Stimulated activated CD8-positive, alpha-beta memory T cell treated with anti-CD3 and anti-CD28 coated beads, Interleukin-12 subunit alpha, Interleukin-12 subunit beta, amount 100 ng/mL, for 1 hour (primary cell): ENCODE data around the gene STX18.
"Not testable (repeated sequence)": the region's sequence is repeated elsewhere in the genome, so short reads cannot be mapped to it uniquely, and the experiment has no call there.

Experiments used
- DNase-seq: peaks from one replicate; pipeline ENCODE4 v3.0.0-alpha.2; 2020; ENCODE audit warnings: low read depth

The STX18 gene

GRCh38 chr4:4507923-4508322, 33.9 kb downstream of the STX18 start:
- no peak for DNase-seq

DNA sequence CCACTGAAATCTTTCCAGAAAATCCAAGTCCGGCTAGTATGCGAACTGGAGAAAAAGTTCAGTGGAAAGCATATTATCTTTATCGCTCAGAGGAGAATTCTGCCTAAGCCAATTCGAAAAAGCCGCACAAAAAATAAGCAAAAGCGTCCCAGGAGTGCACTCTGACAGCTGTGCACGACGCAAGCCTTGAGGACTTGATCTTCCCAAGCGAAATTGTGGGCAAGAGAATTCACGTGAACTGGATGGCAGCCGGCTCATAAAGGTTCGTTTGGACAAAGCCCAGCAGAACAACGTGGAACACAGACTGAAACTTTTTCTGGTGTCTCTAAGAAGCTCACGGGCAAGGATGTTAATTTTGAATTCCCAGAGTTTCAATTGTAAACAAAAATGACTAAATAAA, 34.4 kb downstream of the STX18 start:
- no peak for DNase-seq

DNA sequence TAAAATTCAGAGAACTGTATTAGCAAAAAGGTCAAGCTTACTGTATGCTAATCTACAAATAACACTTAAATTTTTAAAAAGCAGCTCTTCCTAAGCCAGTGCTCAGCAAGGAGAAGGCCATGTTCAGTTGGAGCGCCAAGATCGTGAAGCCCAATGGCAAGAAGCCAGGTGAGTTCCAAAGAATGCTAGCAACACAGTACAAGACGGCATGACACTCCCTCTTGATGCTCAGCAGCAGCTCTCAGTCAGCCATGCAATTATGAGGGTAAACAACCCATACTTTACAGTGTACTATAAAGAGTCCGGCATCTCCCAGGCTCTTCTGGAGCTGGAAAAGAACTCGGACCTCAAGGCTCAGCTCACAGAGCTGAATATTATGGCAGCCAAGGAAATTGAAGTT, 34.9 kb downstream of the STX18 start:
- no peak for DNase-seq

DNA sequence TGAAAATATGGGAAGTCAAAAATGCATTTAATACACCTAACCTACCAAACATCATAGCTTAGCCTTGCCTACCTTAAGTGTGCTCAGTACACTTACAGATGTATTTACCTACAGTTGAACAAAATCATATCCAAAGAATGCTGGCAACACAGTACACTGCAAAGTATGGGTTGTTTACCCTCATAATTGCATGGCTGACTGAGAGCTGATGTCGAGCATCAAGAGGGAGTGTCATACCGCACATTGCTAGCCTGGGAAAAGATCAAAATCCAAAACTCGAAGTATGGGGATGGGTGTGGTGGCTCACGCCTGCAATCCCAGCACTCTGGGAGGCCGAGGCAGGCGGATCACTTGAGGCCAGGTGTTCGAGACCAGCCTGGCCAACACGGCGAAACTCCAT, 36.6 kb downstream of the STX18 start:
- not testable (repeated sequence) for DNase-seq

DNA sequence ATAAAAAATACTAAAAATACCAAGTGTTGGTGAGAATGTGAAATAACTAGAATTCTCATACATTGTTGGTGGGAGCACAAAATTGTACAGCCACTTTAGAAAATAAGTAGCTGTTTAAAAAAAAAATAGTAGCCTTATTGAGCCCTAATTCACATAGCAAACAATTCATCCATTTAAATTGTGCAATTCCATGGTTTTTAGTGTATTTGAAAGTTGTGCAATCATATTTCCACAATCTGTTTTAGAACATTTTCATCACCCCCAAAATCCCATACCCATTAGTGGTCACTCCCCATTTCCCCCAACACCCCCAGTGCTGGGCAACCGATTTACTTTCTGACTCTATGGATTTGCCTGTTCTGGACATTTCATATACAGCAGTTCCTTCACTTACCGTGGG, 37.1 kb downstream of the STX18 start:
- no peak for DNase-seq

DNA sequence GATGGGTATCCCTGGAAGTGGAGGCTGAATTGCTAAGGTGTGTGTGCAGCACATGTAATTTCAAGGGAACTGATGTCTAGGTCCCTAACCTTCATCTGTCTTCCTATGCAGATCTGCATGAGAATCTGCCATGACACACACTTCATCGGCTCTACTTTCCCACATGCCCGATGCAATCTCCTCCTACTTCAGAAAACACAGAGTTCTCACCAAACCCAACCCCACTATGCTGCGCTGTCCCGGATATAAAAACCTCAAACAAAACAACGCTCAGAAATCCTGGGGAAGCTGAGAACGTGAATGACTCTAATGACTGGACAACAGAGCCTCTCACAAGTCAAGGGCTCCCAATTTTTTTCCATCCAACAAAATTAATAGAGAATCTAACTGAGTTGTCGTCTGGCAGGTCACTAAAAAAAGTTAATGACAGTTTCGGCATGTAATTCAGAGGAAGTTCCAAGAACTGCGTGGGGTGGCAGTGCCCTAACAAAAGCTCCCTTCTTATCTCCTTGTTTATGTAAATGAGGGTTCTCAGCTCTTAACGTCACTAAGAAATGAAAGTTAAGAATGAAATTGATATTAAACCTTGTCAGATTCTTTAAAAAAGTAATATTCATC, 39.0 kb downstream of the STX18 start:
- DNase-seq = no peak

GRCh38 chr4:4501679-4502078, 40.2 kb downstream of the STX18 start:
- no peak for DNase-seq

- DNase-seq = no peak
Measured at GRCh38 chr4:4499438-4500123, 42.3 kb downstream of the STX18 start.

DNA sequence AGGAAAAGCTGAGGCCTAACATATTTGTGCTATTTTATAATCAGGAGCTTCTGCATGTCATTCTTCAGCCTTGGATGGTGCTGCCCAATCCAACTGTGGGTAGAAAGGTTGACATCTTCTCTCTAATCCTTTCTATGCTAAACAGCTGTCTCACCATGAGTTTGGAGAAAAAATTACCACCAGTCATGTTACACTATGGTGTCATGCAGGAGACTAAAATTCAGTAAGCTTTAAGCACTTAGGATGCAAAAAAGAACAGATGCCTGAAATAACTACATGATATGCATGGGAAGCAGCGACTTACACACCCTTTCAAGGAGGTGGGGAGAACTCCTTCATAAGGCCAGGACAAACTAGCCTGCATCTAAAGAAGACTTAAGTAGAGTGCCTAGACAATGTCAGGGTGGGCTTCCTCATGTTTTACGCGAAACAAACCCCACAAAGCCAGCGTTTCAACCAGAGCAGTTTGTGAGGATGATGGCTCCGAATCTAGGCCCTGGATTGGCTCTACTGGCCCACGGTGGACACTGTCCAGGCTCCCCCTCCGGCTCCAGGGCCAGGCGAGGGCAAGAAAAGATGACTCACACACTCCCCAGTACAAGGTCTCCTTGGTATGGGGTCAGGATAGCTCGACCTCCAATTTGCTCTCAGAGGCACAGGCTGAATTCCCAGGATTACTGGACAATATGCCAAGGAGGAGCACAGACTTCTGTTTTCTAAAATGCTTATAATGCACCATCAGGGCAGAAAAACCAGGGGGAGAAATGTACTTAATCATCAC, 45.1 kb downstream of the STX18 start:
- no peak for DNase-seq

GRCh38 chr4:4494882-4495281, 47.0 kb downstream of the STX18 start:
- no peak for DNase-seq

DNA sequence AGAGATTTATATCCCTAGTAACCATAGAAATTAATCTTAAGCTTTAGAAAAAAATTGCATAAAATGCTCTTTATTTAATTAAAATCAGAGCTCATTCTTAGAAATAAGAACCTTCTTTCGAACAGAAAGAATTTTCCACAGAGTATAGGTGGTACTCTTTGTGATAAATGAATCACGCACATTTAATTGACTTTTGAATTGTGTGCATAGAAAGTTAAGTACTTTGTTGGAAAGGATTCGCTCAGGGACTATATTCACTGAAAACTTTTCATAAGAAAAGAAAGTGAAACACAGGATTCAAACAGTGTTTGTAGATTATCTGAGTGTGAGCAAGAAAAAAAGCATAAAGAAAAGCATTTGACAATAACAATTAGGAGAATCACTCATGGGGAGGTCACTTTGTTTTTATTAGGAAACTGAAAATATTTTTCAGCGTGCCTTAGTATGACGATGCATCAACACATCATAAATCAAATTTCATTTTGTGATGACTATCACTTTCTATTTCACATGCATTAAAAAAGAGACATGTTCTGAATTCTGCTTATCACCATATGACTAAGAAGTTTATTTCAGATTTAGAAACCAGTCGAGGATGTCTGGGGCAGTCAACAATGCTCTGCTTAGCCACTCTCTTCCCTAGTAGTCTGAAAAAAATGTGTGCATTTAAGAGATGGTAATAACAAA, 49.5 kb downstream of the STX18 start:
- no peak for DNase-seq

DNA sequence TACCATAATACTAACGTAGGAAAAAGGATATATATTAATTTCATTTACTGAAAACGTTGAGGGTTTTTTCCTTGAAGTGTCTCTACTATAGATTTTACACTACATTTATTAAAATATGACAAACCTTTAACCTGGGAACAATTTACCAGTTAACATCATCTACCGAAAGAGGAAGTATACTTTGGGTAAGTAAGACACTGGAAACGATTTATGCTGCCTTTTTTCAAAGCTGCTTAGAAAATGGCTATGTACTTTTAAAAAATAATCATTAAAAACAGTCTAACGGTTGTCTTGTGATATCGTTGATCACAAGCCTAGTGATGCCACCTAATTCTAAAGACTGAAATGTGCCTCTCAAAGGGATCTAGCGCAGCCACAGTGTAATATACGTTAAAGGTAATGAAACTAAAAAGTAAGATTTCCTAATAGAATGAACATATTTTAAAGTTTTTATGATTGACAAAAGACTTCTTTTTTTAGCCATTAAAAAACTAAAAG, 50.4 kb downstream of the STX18 start:
- no peak for DNase-seq

DNA sequence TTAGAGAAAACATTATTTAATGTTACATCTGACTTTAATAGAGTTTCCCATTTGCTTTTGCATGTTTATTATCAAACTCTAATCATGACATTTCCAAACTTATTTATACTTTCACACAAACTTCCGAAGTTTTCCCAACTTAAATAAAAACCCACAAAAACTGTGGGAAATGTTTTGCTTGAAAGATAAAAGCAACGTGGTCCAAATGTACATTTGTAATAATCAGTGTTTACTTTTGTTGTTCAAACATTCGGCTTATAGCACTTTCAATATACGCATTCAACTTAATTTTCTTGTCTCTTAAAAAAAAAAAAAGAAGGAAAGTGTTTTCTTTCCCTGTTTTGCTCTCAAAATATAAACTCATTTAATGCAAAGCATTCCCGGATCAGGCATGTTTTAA, 51.0 kb downstream of the STX18 start:
- DNase-seq = no peak

GRCh38 chr4:4490041-4490440, 51.8 kb downstream of the STX18 start:
- no peak for DNase-seq

DNA sequence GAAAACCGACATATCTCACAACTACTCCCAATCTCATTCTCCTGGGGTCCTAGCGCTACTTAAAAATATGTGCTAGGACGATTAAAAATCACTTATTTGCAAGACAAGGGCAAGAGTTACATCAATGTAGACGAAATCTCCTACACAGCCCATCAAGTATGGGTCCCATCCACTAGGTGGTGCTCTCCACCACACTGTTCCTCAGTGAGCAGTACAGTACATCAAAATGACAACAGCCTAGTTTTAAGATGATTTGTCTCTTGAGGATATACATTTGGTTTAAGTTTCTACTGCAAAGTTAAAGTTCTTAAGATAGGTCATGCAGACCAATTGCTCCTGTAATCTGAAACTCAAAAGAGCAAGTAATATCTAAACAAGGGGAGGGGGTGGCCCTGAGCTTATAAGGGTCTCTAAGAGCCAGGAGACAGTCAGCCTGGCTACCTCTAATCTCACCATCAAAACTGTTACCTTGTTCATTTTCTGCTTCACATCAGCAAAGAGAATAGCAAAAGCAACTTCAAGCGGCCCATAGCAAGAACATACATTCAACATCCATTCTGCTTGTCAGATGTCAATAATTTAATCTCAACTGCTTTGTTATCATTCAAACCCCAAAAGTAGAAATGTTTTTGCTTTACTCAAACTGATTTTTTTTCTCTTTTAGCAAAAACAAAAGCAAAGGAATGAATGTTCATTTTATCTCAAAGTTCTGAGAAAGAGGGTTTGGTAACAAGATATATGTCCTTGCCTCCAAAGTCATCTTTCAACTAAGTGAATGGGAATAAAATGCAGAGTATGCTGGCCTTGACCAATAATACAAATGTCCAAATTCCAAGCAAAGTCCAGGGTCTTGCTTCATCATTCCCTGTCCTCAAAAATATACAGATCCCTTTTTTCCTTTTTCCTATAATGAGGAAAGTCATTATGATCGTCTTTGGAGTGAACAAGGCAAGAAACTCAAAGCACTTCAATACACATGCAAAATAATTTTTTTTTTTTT, 53.1 kb downstream of the STX18 start:
- DNase-seq = peak; percentile 46

DNA sequence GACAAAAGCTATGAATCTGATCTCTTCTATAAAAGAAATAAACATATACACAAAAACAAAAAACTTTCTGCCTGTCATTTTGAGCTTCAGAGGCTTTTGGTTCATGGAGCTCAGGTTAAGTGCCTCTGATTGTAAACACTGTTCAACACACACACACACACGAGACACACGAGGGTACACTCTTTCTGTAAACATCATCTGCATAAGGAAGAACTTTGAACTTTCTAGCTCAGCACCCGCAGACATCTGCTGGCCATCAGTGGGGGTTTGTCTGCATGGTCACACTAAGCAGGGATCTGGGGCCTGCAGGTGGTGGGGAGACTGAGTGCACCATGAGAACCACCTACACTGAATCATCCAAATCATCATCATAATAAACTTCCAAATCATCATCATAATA, 54.9 kb downstream of the STX18 start:
- DNase-seq = no peak

DNA sequence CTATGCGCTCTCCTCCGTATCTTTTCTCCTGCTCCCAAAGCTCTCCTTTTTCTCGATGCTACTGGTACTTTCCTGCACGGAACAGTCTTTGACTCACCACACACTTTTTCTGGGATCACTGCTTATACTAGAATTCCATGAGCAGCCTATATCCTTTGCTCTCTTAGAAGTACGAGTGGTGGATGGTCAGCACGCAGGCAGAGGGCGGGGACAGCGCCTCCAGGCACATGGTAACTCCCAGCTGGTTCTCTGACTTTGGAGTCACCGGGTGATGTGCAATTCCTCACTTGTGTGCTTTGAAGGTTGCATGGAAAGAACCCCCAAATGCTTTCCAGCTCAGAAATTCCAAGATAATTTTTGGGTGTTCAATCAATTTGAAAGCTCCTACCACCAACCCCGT, 56.0 kb downstream of the STX18 start:
- no peak for DNase-seq

DNA sequence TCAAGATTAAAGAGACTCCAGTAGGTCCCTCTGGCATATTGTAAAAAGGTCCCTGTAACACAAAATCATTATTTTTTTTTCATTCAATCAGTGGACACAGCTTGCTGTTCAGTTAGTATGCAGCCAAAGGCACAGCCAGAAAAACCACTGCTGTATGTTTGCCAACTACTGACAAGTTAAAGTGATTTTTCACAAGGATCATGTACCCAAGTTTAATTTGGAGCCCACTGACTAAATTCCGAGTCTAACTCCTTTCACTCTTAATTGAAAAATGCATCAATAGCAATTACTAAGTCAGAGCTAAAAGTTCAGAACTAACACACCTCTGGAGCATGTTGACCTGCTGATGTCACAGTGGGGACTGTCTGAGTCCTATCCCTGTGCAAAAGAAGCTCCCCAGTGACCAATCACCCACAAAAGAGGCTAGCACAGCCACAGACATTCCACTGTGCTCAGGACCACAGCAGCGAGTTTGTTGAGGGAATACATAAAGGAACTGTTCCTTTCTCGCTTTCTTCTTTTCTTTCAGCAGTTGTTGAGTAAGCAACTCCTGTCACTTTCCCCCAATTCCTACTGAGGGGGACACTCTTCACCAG, 60.4 kb downstream of the STX18 start:
- no peak for DNase-seq

GRCh38 chr4:4480685-4481398, 61.0 kb downstream of the STX18 start:
- no peak for DNase-seq

DNA sequence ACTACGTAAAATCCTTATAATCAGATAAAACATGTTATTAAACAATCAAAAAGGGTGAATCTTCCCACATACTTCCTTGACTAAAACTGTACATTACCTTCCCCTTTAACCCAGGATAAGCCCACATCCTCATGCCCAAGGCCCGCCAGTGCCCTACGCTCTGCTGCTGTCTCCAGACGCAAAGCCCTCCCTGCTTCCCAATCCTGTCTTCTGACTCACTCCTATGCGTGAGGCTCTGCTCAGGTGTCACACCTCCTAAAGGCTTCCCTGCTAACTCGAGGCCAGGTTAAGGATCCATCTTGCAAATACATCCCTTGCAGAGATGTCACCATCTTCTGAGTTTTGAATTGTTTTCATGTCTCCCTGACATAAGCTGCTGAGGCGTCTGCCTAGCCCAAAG, 61.6 kb downstream of the STX18 start:
- no peak for DNase-seq
